H1 (cell line): ENCODE data around the gene HAO2. TPM values are rescaled to one million over a fixed set of nuclear protein-coding genes. Genes with fewer than 3 reads are reported as not detected.

Source experiments
- CTCF ChIA-PET: fragments of 300-600 bp; sonication (Branson Sonifier 250); formaldehyde crosslinking; loops from one replicate; lab custom pipeline; 2021; ENCODE audit not compliant: partially characterized antibody; lab: Charles Lee
- POLR2A ChIA-PET: fragments of 300-600 bp; sonication (Branson Sonifier 250); formaldehyde crosslinking; loops from one replicate; lab custom pipeline; 2021; ENCODE audit warnings: inconsistent platforms; ENCODE audit not compliant: partially characterized antibody; lab: Charles Lee
- DNase-seq, 2 experiments: peaks; one replicate each; pipeline versions ENCODE4 v3.0.0 to v3.0.0-alpha.2; 2010 to 2022; ENCODE audit warnings: low spot score in 2 of 2, low read depth in 1 of 2, mixed read lengths in 1 of 2
- FAIRE-seq: peaks from 2 replicates; lab custom pipeline; 2011; peaks lifted over from hg19 to GRCh38; lab: Jason Lieb, UNC
- H2AFZ ChIP-seq: 2 replicates; pipeline ENCODE4 v1.8.1; 2012; ENCODE audit warnings: low read length, inconsistent platforms
- H2AK5ac ChIP-seq: 2 replicates; pipeline ENCODE4 v1.6.1; 2013; ENCODE audit warnings: low read depth, low read length
- H2BK120ac ChIP-seq: replicated peaks from 2 replicates; pipeline ENCODE3; 2013; ENCODE audit warnings: low read depth, low read length, inconsistent platforms
- H2BK12ac ChIP-seq: 2 replicates; pipeline ENCODE4 v1.6.1; 2013; ENCODE audit warnings: low read depth, low read length
- H2BK15ac ChIP-seq: 2 replicates; pipeline ENCODE4 v1.6.1; 2013; ENCODE audit warnings: low read length
- H2BK20ac ChIP-seq: 2 replicates; pipeline ENCODE4 v1.6.1; 2013; ENCODE audit warnings: low read length
- H2BK5ac ChIP-seq: 2 replicates; pipeline ENCODE4 v1.6.1; 2013; ENCODE audit warnings: low read depth, low read length
- H3K14ac ChIP-seq: 2 replicates; pipeline ENCODE4 v1.6.1; 2013; ENCODE audit warnings: inconsistent platforms; ENCODE audit not compliant: insufficient read length
- H3K18ac ChIP-seq: 2 replicates; pipeline ENCODE4 v1.6.1; 2013; ENCODE audit warnings: low read length; ENCODE audit errors: extremely low read depth
- H3K23ac ChIP-seq: 2 replicates; pipeline ENCODE4 v1.6.1; 2013; ENCODE audit warnings: inconsistent platforms; ENCODE audit not compliant: insufficient read length
- H3K23me2 ChIP-seq: 2 replicates; pipeline ENCODE4 v1.6.1; 2013; ENCODE audit warnings: low read depth, low read length
- H3K27ac ChIP-seq: 2 replicates; pipeline ENCODE4 v1.6.1; 2011; ENCODE audit warnings: low read depth, low read length, inconsistent platforms
- H3K27me3 ChIP-seq, 4 experiments: replicated peaks in 1 of 4; 1 replicate in 1 of 4; 2 replicates in 3 of 4; pipeline versions ENCODE4 v1.6.1 to v1.8.1; 2011 to 2013; ENCODE audit warnings: low read length in 3 of 4, mild to moderate bottlenecking in 3 of 4, inconsistent platforms in 2 of 4, mixed read lengths in 2 of 4, moderate library complexity in 1 of 4; ENCODE audit not compliant: control insufficient read depth in 3 of 4, insufficient read depth in 3 of 4; ENCODE audit errors: extremely low read depth in 1 of 4
- H3K36me3 ChIP-seq, 4 experiments: 2 replicates each; pipeline versions ENCODE4 v1.6.1 to v1.8.1; 2011 to 2013; ENCODE audit warnings: mild to moderate bottlenecking in 4 of 4, low read length in 3 of 4, moderate library complexity in 2 of 4, control low read depth in 1 of 4, inconsistent platforms in 1 of 4; ENCODE audit not compliant: insufficient read depth in 4 of 4, control insufficient read depth in 2 of 4
- H3K4ac ChIP-seq: replicated peaks from 2 replicates; pipeline ENCODE3; 2013; ENCODE audit warnings: low read length, low read depth, mixed read lengths, inconsistent platforms; ENCODE audit not compliant: insufficient read length
- H3K4me1 ChIP-seq, 4 experiments: replicated peaks in 1 of 4; 1 replicate in 1 of 4; 2 replicates in 3 of 4; pipeline versions ENCODE4 v1.6.1 to v1.8.1; 2011 to 2013; ENCODE audit warnings: low read length in 3 of 4, inconsistent platforms in 2 of 4, mixed read lengths in 1 of 4; ENCODE audit not compliant: insufficient read depth in 4 of 4, control insufficient read depth in 3 of 4
- H3K4me2 ChIP-seq, 2 experiments: 2 replicates each; pipeline versions ENCODE4 v1.6.1 to v1.8.1; 2011 to 2013; ENCODE audit warnings: low read depth in 2 of 2, low read length in 2 of 2, control low read depth in 1 of 2, inconsistent platforms in 1 of 2, mild to moderate bottlenecking in 1 of 2; ENCODE audit not compliant: insufficient read depth in 1 of 2
- H3K4me3 ChIP-seq, 4 experiments: fragments of 200-600, 300-600 bp in 1 of 4; sonication (generic), shearing (Covaris generic), sonication (Bioruptor Twin) in 1 of 4; 2 replicates each; pipeline versions ENCODE4 v1.5.1 to v1.8.1; 2011 to 2016; ENCODE audit warnings: low read length in 4 of 4, low read depth in 3 of 4, control low read depth in 2 of 4, inconsistent platforms in 2 of 4, mild to moderate bottlenecking in 2 of 4, mixed read lengths in 1 of 4, moderate library complexity in 1 of 4; ENCODE audit not compliant: insufficient read depth in 2 of 4; ENCODE audit errors: extremely low read depth in 1 of 4
- H3K56ac ChIP-seq: replicated peaks from 2 replicates; pipeline ENCODE3; 2013; ENCODE audit warnings: low read depth, mild to moderate bottlenecking, mixed read lengths, low read length, inconsistent platforms; ENCODE audit not compliant: insufficient read length
- H3K79me1 ChIP-seq: 2 replicates; pipeline ENCODE4 v1.6.1; 2013; ENCODE audit warnings: low read depth, low read length, control low read depth
- H3K79me2 ChIP-seq, 2 experiments: 2 replicates each; pipeline versions ENCODE4 v1.6.1 to v1.8.1; 2012 to 2013; ENCODE audit warnings: low read length in 2 of 2, mild to moderate bottlenecking in 2 of 2, inconsistent platforms in 1 of 2; ENCODE audit not compliant: insufficient read depth in 2 of 2, control insufficient read depth in 1 of 2
- H3K9ac ChIP-seq, 4 experiments: replicated peaks in 1 of 4; 1 replicate in 1 of 4; 2 replicates in 3 of 4; pipeline versions ENCODE4 v1.6.1 to v1.8.1; 2011 to 2013; ENCODE audit warnings: low read depth in 3 of 4, low read length in 3 of 4, control low read depth in 2 of 4, mild to moderate bottlenecking in 2 of 4, moderate library complexity in 2 of 4, inconsistent platforms in 1 of 4; ENCODE audit errors: extremely low read depth in 1 of 4
- H3K9me3 ChIP-seq, 2 experiments: 2 replicates each; pipeline versions ENCODE4 v1.6.1 to v1.8.1; 2012 to 2013; ENCODE audit warnings: mild to moderate bottlenecking in 2 of 2, moderate library complexity in 2 of 2, control low read depth in 1 of 2, inconsistent platforms in 1 of 2, low read depth in 1 of 2, low read length in 1 of 2, mixed read lengths in 1 of 2; ENCODE audit not compliant: insufficient read depth in 2 of 2
- H4K20me1 ChIP-seq, 2 experiments: replicated peaks in 1 of 2; 2 replicates each; pipeline versions ENCODE3 to v1.8.1; 2011 to 2013; ENCODE audit warnings: inconsistent platforms in 2 of 2, low read length in 2 of 2, mild to moderate bottlenecking in 1 of 2; ENCODE audit not compliant: insufficient read depth in 2 of 2, control insufficient read depth in 1 of 2
- H4K5ac ChIP-seq: 2 replicates; pipeline ENCODE4 v1.6.1; 2013; ENCODE audit warnings: low read length, low read depth, mixed read lengths, inconsistent platforms; ENCODE audit not compliant: insufficient read length
- H4K8ac ChIP-seq: 2 replicates; pipeline ENCODE4 v1.8.0; 2013; ENCODE audit warnings: mild to moderate bottlenecking, moderate library complexity, low read length, inconsistent platforms; ENCODE audit not compliant: insufficient read depth; ENCODE audit errors: extremely low read depth
- H4K91ac ChIP-seq: replicated peaks from 2 replicates; pipeline ENCODE3; 2013; ENCODE audit warnings: low read length, mixed read lengths, inconsistent platforms; ENCODE audit not compliant: insufficient read length
- BCL11A ChIP-seq, 2 experiments: IDR thresholded peaks; one replicate each; pipeline ENCODE4 v1.6.1; 2011; ENCODE audit warnings: low read depth in 2 of 2, low read length in 2 of 2, mild to moderate bottlenecking in 2 of 2
- CHD2 ChIP-seq: IDR thresholded peaks from 2 replicates; pipeline ENCODE4 v1.6.1; 2012; ENCODE audit warnings: low read length, improper control_type of control experiment
- CTBP2 ChIP-seq: IDR thresholded peaks from 2 replicates; pipeline ENCODE4 v1.7.0; 2011; ENCODE audit warnings: borderline replicate concordance, mild to moderate bottlenecking, moderate library complexity, mixed read lengths, low read length; ENCODE audit not compliant: insufficient read depth, insufficient read length
- GTF2F1 ChIP-seq: IDR thresholded peaks from 2 replicates; pipeline ENCODE4 v1.6.1; 2012; ENCODE audit warnings: low read depth, low read length, improper control_type of control experiment, borderline replicate concordance
- HDAC2 ChIP-seq, 2 experiments: fragments of 300-600 bp in 1 of 2; sonication (generic) in 1 of 2; IDR thresholded peaks; 2 replicates each; pipeline ENCODE4 v1.6.1; 2011 to 2012; ENCODE audit warnings: low read depth in 2 of 2, low read length in 2 of 2, mild to moderate bottlenecking in 2 of 2, moderate library complexity in 2 of 2, borderline replicate concordance in 1 of 2, inconsistent platforms in 1 of 2
- HDAC6 ChIP-seq: IDR thresholded peaks from one replicate; pipeline ENCODE4 v1.7.1; 2012; ENCODE audit warnings: low read depth, mild to moderate bottlenecking, inconsistent platforms, low read length, moderate library complexity
- JUND ChIP-seq: IDR thresholded peaks from 2 replicates; pipeline ENCODE4 v1.6.1; 2011; ENCODE audit warnings: mild to moderate bottlenecking, improper control_type of control experiment, low read length
- KDM4A ChIP-seq: IDR thresholded peaks from one replicate; pipeline ENCODE4 v1.7.1; 2012; ENCODE audit warnings: low read depth, mild to moderate bottlenecking, moderate library complexity, low read length, inconsistent platforms; ENCODE audit not compliant: severe bottlenecking
- PHF8 ChIP-seq: fragments of 200-600 bp; sonication (generic); conservative IDR thresholded peaks from 2 replicates; pipeline ENCODE4 v1.7.1; 2012; ENCODE audit warnings: low read depth, mild to moderate bottlenecking, inconsistent platforms, low read length, moderate library complexity
- SP4 ChIP-seq: IDR thresholded peaks from 2 replicates; pipeline ENCODE4 v1.6.1; 2012; ENCODE audit warnings: low read length, inconsistent platforms
- SRF ChIP-seq: IDR thresholded peaks from 2 replicates; pipeline ENCODE4 v1.6.1; 2011; ENCODE audit warnings: mild to moderate bottlenecking, low read depth, low read length, moderate library complexity
- WGBS, 2 experiments: shearing (Covaris generic) in 1 of 2; methylation state at CpG; one replicate each; pipeline versions ENCODE4 v1.1.6 to v1.1.7; 2013 to 2015; ENCODE audit warnings: low lambda C conversion rate in 2 of 2, mixed read lengths in 2 of 2, inconsistent platforms in 1 of 2, low coverage in 1 of 2, missing lambda C conversion rate in 1 of 2; ENCODE audit not compliant: insufficient replicate concordance in 2 of 2, insufficient coverage in 1 of 2, insufficient read length in 1 of 2; ENCODE audit errors: extremely low coverage in 1 of 2, missing lambda C conversion rate in 1 of 2; 5-methylcytosine and 5-hydroxymethylcytosine counted together
- polyA plus RNA-seq, 7 experiments: library from polyadenylated mRNA; depleted of rRNA in 3 of 7; stranded (reverse) in 5 of 7; unstranded in 2 of 7; fragments of >200 nt in 5 of 7; fragments of 200-250 nt in 2 of 7; gene quantifications; 1 replicate in 5 of 7; 2 replicates in 1 of 7; 4 replicates in 1 of 7; pipeline versions ENCODE4 v1.2.1 to v1.2.3, GENCODE V29; 2011 to 2013; ENCODE audit warnings: missing spikeins in 2 of 7, mixed read lengths in 2 of 7
- total RNA-seq: library from RNA; stranded (reverse); fragmentation: NEBNext Ultra II Directional; extraction: Animal tissue kit (Norgen Biotek cat#: 25700); gene quantifications from 2 replicates; pipeline ENCODE4 v1.2.1, GENCODE V29; 2021

HAO2 gene
- total and polyA plus RNA-seq, 2 of the 8 experiments (the other 6 are each of a cell fraction or from before 2014, with no cell fraction given), result not detected

DNA sequence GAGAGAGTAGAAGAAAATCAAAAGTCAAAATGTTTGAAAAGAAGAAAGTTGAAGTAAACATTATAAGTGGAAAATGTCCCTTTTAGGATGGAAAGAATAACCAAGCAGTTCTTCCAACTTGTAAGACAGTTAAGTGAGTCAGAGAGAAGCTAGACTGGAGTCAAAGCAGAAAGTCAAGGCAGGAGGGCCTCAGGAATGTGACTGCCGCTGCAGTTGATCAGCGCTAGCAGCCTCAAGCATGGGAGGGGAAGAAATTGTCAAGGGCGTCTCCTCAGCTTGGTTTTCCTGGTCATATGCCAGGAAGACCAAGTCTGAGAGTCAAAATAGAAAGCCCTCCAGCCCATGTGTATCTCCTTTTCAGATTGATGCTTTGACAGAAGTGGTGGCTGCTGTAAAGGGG lies 23.2 kb downstream of the HAO2 start:
- Histone ChIP-seq H3K79me1 (no peaks in the 10 kb centered on the region), H3K27me3 (no peaks in the 10 kb centered on the region), H3K23ac (no peak overlapping the region), H2BK120ac (no peak overlapping the region), H3K4ac (no peak overlapping the region), H3K4me1 (peaks cover 0 to 5% (median 1%) of the 10 kb centered on the region in 4 experiments; a peak in 2 of 7 replicates), H3K4me2 (no peak overlapping the region), H3K27ac (no peak overlapping the region), H2AFZ (no peak overlapping the region), H2BK5ac (no peak overlapping the region), H3K23me2 (no peaks in the 10 kb centered on the region), H2BK20ac (no peak overlapping the region), H4K20me1 (no peaks in the 10 kb centered on the region), H3K9me3 (no peaks in the 10 kb centered on the region), H3K4me3 (no peak overlapping the region), H3K14ac (no peak overlapping the region), H3K9ac (no peak overlapping the region), H3K36me3 (no peaks in the 10 kb centered on the region), H3K18ac (no peak overlapping the region), H3K79me2 (no peaks in the 10 kb centered on the region), H2BK12ac (no peak overlapping the region), H3K56ac (no peak overlapping the region), H4K8ac (no peak overlapping the region), H2BK15ac (no peak overlapping the region), H4K5ac (no peak overlapping the region), H4K91ac (no peak overlapping the region), H2AK5ac (no peak overlapping the region)
- 97% methylated on average over 3 of the region's 3 CpGs; no CpG with 5 or more reads in 1 of the 2 experiments for WGBS, 2 experiments
- DNase-seq (no peak), FAIRE-seq (no peak)
- TF ChIP-seq CHD2 (no peak), PHF8 (no peak), HDAC2 (IDR thresholded peaks at IDR 0.05; ENCODE audit: borderline replicate concordance in 1 of 2, low read depth in 2 of 2, low read length in 2 of 2) (no peak), JUND (no peak), HDAC6 (no peak), KDM4A (no peak), SRF (no peak), BCL11A (IDR thresholded peaks at IDR 0.05; ENCODE audit: low read depth in 2 of 2, low read length in 2 of 2) (no peak), CTBP2 (no peak), SP4 (no peak), GTF2F1 (no peak)
- CTCF ChIA-PET, result interaction anchor here (0.6 to 1.3 kb wide), 4 partner anchors 11 to 106 kb away, joined by 3 to 4 read pairs (median 3); no protein-coding TSS in a partner anchor
- POLR2A ChIA-PET, result no interaction called here
